Measurements from ENCODE around the gene CTTN. TPM values are rescaled to one million over a fixed set of nuclear protein-coding genes. Genes with fewer than 3 reads are reported as not detected.

Gene CTTN
- total and polyA plus RNA-seq, 9 of the 15 experiments (the other 6 are each of a cell fraction or from before 2014, with no cell fraction given) = 9.9 to 158 (median 99.7) TPM

- TF ChIP-seq, protein P1, sequence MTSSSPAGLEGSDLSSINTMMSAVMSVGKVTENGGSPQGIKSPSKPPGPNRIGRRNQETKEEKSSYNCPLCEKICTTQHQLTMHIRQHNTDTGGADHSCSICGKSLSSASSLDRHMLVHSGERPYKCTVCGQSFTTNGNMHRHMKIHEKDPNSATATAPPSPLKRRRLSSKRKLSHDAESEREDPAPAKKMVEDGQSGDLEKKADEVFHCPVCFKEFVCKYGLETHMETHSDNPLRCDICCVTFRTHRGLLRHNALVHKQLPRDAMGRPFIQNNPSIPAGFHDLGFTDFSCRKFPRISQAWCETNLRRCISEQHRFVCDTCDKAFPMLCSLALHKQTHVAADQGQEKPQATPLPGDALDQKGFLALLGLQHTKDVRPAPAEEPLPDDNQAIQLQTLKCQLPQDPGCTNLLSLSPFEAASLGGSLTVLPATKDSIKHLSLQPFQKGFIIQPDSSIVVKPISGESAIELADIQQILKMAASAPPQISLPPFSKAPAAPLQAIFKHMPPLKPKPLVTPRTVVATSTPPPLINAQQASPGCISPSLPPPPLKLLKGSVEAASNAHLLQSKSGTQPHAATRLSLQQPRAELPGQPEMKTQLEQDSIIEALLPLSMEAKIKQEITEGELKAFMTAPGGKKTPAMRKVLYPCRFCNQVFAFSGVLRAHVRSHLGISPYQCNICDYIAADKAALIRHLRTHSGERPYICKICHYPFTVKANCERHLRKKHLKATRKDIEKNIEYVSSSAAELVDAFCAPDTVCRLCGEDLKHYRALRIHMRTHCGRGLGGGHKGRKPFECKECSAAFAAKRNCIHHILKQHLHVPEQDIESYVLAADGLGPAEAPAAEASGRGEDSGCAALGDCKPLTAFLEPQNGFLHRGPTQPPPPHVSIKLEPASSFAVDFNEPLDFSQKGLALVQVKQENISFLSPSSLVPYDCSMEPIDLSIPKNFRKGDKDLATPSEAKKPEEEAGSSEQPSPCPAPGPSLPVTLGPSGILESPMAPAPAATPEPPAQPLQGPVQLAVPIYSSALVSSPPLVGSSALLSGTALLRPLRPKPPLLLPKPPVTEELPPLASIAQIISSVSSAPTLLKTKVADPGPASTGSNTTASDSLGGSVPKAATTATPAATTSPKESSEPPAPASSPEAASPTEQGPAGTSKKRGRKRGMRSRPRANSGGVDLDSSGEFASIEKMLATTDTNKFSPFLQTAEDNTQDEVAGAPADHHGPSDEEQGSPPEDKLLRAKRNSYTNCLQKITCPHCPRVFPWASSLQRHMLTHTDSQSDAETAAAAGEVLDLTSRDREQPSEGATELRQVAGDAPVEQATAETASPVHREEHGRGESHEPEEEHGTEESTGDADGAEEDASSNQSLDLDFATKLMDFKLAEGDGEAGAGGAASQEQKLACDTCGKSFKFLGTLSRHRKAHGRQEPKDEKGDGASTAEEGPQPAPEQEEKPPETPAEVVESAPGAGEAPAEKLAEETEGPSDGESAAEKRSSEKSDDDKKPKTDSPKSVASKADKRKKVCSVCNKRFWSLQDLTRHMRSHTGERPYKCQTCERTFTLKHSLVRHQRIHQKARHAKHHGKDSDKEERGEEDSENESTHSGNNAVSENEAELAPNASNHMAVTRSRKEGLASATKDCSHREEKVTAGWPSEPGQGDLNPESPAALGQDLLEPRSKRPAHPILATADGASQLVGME (CRISPR knock-in tag; IDR thresholded peaks at IDR 0.05) = no peak
- no peak for TF ChIP-seq GABPB1 (CRISPR knock-in tag; IDR thresholded peaks at IDR 0.05)
- no peak for TF ChIP-seq SMAD2 (IDR thresholded peaks at IDR 0.05; ENCODE audit: low read depth, low read length)
- no peak for TF ChIP-seq DMBX1 (CRISPR knock-in tag; IDR thresholded peaks at IDR 0.05; ENCODE audit: borderline replicate concordance)
- TF ChIP-seq, protein P2, sequence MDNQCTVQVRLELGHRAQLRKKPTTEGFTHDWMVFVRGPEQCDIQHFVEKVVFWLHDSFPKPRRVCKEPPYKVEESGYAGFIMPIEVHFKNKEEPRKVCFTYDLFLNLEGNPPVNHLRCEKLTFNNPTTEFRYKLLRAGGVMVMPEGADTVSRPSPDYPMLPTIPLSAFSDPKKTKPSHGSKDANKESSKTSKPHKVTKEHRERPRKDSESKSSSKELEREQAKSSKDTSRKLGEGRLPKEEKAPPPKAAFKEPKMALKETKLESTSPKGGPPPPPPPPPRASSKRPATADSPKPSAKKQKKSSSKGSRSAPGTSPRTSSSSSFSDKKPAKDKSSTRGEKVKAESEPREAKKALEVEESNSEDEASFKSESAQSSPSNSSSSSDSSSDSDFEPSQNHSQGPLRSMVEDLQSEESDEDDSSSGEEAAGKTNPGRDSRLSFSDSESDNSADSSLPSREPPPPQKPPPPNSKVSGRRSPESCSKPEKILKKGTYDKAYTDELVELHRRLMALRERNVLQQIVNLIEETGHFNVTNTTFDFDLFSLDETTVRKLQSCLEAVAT (IDR thresholded peaks at IDR 0.05) = no peak
Measured at GRCh38 chr11:70460964-70461363, 62.6 kb downstream of the CTTN start (continued).

Measured in K562 (cell line).